GM18951 (cell line): ENCODE data around the gene CREBBP.

Experiments
- POLR2A ChIP-seq: IDR thresholded peaks from 4 replicates; pipeline ENCODE4 v1.6.1; 2011; ENCODE audit warnings: mild to moderate bottlenecking; ENCODE audit not compliant: insufficient read length, insufficient read depth; ENCODE audit errors: extremely low read depth
- in situ Hi-C: fragments of 300-500 bp; cut with MboI; formaldehyde crosslinking; loops from one replicate; pipeline ENCODE4 v1.12.0; 2022; ENCODE audit warnings: low sequenced_read_pairs, mixed read lengths, inconsistent platforms; ENCODE audit not compliant: unreplicated experiment

CREBBP gene

DNA sequence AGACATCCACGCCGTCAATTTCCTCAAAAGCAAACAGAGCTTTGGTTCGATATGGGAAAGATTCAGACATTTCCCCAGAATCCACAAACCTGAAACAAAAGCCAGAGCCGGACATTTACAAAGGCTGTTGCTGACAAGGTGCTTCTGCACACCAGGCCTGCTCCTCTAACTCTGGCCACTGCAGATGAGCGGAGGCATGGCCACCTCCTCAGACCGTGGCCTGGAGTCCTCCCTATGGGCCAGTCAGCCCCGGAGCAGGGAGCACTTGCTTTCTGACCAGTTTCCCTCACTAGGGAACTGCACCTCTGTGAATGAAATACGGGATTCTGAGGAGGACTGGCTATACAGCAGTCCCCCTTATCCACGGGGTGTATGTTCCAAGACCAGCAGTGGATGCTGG is 140.9 kb downstream of the CREBBP start:
- in situ Hi-C loops = no loop called here

DNA sequence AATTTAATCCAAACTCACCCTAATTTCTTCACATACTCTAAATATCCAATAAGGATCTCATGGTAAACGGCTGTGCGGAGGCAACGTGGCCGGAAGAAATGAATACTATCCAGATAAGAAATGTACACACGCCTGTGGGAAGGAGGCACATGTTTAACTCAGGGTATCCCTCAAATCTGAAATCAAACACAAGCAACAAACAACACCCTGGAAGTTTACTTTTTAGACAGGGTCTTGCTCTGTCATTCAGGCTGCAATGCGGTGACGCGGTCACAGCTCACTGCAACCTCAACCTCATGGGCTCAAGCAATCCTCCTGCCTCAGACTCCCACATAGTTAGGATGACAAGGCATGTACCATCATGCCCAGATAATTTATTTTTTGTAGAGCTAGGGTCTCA is 142.0 kb downstream of the CREBBP start:
- in situ Hi-C loops = no loop called here
- no peak for TF ChIP-seq POLR2A

More for the DNA sequence above, 140.9 kb downstream of the CREBBP start:
- no peak for TF ChIP-seq POLR2A

GRCh38 chr16:3738128-3738527 is 142.4 kb downstream of the CREBBP start:
- no peak for TF ChIP-seq POLR2A
- in situ Hi-C loops = no loop called here

GRCh38 chr16:3737181-3737580 is 143.3 kb downstream of the CREBBP start:
- TF ChIP-seq POLR2A = no peak
- in situ Hi-C loops = no loop called here

DNA sequence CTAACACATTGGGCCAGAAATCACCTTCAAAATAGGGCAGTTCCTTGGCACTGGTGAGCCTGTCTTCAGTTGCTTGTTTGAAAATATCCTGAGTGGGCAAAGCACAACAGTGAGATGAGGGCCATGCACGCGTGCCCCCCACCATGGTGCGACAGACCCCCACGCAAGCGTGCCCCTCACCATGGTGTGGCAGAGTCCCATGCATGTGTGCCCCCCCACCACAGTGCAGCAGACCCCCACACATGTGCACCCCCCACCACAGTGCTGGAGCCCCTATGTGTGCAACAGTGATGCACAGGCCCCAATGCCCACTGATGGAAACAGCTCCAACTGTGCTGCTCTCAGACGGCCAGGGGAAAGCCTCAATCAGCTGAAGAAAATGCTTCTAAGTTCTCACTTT is 144.4 kb downstream of the CREBBP start:
- TF ChIP-seq POLR2A = no peak
- in situ Hi-C loops = no loop called here

DNA sequence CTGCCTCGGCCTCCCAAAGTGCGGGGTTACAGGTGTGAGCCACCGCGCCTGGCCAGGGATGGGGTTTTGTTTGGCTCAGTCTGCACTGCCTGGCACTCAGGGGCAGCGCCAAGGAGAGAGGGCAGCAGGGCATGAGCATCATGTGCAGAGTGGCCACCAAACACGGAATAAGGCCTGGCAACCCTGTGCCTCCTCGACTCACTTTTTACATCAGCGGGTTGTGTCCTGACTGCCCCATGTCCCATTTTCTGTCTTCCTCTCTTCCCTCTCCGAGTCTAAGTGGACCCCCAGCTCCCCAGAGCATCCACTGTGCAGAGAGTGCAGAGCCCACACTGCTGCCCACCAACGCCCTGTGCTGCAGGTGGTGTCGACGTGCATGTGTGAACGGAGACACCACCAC is 145.0 kb downstream of the CREBBP start:
- in situ Hi-C loops = no loop called here
- TF ChIP-seq POLR2A = no peak

GRCh38 chr16:3734758-3735221 is 145.7 kb downstream of the CREBBP start:
- TF ChIP-seq POLR2A = no peak
- in situ Hi-C loops = no loop called here

GRCh38 chr16:3734084-3734757 is 146.3 kb downstream of the CREBBP start:
- no peak for TF ChIP-seq POLR2A
- in situ Hi-C loops = no loop called here

DNA sequence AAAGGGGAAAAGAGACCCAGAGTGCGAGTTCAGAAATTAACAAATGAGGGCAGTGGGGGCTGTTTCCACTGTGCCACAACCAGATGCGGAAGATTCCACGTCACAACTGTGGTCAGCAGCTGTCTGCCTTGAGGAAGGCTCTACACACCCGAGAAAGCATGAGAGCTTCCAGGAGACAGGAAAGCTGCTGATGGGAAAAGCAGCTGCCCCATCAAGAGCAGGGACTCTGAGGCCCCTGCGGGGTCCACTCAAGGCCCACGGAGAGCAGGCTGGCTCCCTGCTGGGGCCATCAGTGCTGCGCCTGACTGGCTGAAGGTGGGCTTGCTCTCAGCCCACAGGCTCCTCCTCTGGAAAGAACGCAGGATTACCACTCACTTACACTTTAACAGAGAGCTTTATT is 148.3 kb downstream of the CREBBP start:
- TF ChIP-seq POLR2A = no peak
- in situ Hi-C loops = no loop called here

GRCh38 chr16:3731126-3731935 is 149.2 kb downstream of the CREBBP start:
- no peak for TF ChIP-seq POLR2A
- in situ Hi-C loops = no loop called here

- TF ChIP-seq POLR2A = no peak
- in situ Hi-C loops = no loop called here
Observed at GRCh38 chr16:3730161-3731125, 150.1 kb downstream of the CREBBP start.

- TF ChIP-seq POLR2A = no peak
- in situ Hi-C loops = no loop called here
Observed at GRCh38 chr16:3729161-3730112, 151.1 kb downstream of the CREBBP start.
